DMS114 treated with DMSO at 0.1 percent for 48 hours (cell line): ENCODE measurements around the gene FOXL1.

Source experiments
- DNase-seq: peaks from one replicate; lab custom pipeline; 2025; ENCODE audit not compliant: unreplicated experiment; lab: John Stamatoyannopoulos, UW

FOXL1 gene

GRCh38 chr16:86547286-86547685 lies 31.1 kb upstream of the FOXL1 start:
- DNase-seq = no peak

DNA sequence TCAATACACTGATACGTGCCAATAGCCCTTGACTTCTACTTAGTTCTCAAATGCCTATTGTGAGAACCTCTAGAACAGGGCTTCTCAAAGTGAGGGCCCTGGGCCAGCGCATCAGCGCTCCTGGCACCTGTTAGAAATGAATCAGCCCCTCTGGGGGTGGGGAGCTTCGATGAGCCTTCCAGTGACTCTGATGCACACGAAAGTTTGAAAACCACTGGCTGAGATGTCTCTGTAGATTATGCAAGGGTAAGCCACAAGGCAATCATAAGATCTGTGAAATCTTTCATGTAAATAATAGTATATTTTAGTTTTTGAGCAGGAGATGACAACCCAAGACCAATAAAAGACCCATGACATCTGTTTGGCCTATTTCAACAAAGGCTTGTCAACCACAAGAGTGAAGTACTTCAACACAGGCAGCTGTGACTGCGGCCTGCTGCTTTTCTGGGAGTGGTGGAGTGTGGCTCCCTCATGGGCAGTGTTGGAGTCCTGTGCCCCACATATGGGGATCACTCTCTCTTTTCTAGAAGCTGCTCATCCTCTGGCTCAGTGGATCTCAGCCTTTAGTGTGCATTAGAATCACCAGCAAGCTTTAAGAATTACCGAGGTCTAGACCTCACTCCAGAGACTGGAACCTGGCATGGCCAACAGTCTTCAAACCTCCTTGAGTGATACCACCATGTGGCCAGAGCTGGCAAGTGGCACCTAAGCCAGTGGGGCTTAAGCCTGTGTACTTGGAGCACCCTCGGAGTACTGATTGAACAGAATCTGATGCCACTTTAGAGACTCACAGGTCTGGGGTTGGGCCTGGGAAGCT lies 29.1 kb upstream of the FOXL1 start:
- DNase-seq = no peak

DNA sequence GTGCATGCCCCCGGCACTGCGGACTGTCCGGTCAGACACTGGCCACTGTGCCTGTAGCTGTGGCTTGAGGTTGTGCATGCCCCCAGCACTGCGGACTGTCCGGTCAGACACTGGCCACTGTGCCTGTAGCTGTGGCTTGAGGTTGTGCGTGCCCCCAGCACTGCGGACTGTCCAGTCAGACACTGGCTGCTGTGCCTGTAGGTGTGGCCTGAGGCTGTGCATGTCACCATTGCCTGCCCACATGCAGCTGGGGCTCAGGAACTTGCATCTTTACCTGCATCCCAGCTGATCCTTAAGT lies 28.5 kb upstream of the FOXL1 start:
- DNase-seq = no peak

DNA sequence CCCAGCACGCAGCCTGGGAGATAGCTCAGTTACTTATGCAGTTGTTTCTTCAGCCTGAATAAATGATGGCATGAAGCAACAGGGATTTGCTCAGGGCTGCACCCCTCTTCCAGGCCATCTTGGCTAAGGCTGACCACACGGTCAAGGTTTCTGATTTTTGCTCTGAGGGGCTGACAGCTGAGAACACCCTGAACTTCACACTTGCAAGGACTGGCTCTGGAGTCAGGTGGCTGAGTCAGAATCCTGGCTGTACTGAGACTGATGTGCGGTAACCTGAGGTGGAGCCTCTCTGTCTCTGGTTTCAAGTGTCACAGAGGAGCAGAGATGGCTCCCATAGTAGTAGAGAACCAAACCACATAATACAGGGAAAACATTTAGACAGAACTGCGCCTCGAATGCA lies 28.1 kb upstream of the FOXL1 start:
- DNase-seq = no peak

DNA sequence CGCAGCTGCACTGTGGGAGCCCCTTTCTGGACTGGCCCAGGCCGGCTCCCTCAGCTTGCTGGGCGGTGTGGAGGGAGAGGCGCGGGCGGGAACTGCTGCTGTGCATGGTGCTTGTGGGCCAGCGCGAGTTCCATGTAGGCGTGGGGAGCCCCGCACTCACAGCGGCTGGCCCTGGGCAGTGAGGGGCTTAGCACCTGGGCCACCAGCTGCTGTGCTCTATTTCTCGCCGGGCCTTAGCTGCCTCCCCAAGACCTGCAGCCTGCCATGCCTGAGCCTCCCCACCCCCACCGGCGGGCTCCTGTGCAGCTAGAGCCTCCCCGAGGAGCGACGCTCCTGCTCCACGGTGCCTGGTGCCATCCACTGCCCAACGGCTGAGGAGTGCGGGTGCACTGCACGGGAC lies 25.0 kb upstream of the FOXL1 start:
- no peak for DNase-seq

GRCh38 chr16:86554599-86554916 lies 23.8 kb upstream of the FOXL1 start:
- no peak for DNase-seq

DNA sequence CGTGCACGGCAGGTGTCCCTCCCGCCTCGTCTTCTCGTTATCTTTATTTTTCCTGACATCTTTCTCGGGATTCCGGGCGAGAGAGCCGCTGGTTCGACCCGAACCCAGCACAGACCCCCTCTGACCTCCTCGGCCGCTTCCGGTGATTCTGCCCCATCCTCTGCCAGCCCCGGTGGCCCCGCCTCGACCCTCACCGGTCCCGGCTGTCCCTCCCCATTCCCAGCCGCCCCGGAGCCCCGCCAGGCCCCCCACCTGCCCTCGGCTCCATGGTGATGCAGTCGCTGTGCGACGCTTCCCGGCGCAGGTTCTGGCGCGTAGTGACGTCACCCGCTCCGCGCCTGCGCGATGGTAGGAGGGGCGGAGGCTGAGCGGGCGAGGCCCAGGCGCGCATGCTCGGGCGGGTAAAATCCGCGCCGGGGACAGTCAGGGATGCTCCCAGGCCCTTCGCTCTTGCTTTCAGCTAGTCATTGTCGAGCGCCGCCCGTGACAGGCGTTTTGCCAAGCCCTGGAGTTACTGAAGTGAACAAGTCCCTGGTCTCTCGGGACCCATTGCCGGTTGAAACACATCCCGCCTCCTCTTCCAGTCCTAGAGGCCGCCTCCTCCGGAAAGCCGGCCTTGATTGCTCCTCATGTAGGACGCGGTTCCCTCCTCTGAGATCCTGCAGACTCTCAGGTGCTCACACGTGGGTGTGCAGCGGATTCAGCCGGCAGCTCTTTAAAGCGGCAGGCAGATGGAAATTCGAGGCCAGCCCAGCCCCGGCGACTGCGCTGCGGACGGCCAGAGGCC lies 23.2 kb upstream of the FOXL1 start, which contains the start of gene MTHFSD:
Gene MTHFSD (minus strand): TSS at position 319 of the 787 bp plus-strand sequence. CDS start 51 bp downstream, at position 268.
- DNase-seq = peak; percentile 69

DNA sequence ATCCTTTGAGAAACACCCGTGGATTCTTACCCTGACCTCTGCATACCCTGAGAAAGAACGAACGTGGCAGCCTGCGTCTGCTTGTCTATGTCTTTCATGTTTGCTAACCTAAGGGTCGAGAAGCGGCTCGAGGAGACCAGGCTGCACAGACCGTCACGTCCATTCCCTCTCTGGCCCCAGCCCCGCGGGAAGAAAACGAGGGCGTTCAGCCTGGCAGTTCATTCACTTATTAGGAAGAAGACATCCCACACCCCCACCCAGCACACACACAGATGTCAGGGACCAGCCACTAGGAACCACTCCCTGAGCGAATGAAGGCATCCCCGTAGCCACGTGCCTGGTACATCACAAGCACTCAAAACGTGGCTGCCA lies 22.7 kb upstream of the FOXL1 start:
- DNase-seq = no peak

GRCh38 chr16:86556576-86556975 lies 21.8 kb upstream of the FOXL1 start:
- no peak for DNase-seq

DNA sequence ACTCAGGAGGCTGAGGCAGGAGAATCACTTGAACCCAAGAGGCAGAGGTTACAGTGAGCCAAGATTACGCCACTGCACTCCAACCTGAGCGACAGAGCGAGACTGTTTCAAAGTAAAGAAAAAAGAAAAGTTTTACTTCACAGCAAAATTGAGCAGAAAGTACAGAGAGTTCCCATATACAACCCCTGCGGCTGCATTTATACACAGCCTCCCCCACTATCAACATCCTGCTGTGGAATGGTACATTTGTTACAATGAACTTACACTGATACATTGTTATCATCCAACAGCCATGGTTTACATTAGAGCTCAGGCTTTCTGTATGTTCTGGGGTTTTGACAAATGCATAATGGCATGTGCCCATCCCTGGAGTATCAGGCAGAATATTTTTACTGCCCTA lies 20.8 kb upstream of the FOXL1 start:
- no peak for DNase-seq

GRCh38 chr16:86558355-86559193 lies 19.8 kb upstream of the FOXL1 start:
- DNase-seq = no peak

- no peak for DNase-seq
Measured at GRCh38 chr16:86559802-86560305, 18.5 kb upstream of the FOXL1 start.

DNA sequence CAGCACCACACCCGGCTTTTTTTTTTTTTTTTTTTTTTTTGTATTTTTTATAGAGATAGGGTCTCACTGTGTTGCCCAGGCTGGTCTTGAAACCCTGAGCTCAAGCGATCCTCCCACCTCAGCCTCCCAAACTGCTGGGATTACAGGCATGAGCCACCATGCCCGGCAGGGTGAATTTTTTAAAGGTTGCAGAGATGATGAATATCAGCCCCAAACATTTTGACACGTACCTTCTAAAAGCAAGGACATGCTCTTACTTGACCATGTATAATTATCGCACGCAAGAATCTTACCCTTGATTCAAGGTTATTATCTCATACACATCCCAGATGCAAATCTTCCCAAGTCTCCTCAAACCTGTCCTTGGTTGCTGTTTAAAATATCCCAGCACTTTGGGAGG lies 16.0 kb upstream of the FOXL1 start:
- DNase-seq = no peak

GRCh38 chr16:86563469-86564345 lies 14.6 kb upstream of the FOXL1 start:
- peak; percentile 85 for DNase-seq

DNA sequence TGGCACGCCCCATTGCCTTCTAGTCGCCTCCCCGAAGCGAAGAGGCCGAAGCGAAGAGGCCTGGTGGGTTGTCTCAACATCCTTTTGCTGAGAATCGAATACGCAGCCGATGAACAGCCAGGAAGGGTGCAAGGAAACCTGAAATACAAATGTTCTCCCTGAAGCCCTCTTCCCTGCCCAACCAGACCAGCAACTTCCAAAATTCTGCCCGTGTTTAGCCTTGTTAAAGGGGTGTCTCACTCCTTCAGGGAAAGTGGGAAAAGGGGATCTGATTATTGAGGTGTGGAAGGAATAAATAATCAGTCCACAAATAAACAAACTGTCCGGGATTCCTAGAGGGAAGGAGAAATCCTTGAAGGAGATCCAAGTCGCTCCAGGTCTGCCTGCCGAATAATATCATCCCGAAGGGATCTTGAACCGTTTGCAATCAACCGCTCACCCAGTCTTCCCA lies 13.1 kb upstream of the FOXL1 start:
- DNase-seq = no peak

GRCh38 chr16:86565644-86566511 lies 12.5 kb upstream of the FOXL1 start:
- DNase-seq = no peak

GRCh38 chr16:86566601-86566965 lies 11.8 kb upstream of the FOXL1 start, which contains the start of gene FOXC2:
Gene FOXC2, plus strand, starts transcription at chr16:86566829. Its CDS starts 507 bp downstream, at chr16:86567336.
- peak; percentile 78 for DNase-seq

GRCh38 chr16:86566966-86567700 lies 11.2 kb upstream of the FOXL1 start:
- peak; percentile 29 for DNase-seq
